ENCODE measurements around the gene SLC39A11. TPM values are rescaled to one million over a fixed set of nuclear protein-coding genes. Genes with fewer than 3 reads are reported as not detected.

Gene SLC39A11
- total RNA-seq, 1 experiment from 2014 or later = 15.2 TPM

GRCh38 chr17:73042225-73042624 lies 50.3 kb downstream of the SLC39A11 start:
- no peak overlapping the region for H2AK5ac ChIP-seq (ENCODE audit: insufficient read length, low read length)
- H3K27me3 Mint-ChIP-seq (ENCODE audit: low read depth) = no peaks in the 10 kb centered on the region; the same call in 1 of the 2 replicates
- TF ChIP-seq CTCF (conservative IDR thresholded peaks at IDR 0.05) = no peak
- no peak overlapping the region for H3K4me3 Mint-ChIP-seq
- H4K8ac ChIP-seq (replicated peaks; ENCODE audit: insufficient read length, low read depth, low read length) = no peak overlapping the region
- no peak overlapping the region for H3K27ac Mint-ChIP-seq
- no peak overlapping the region for H2BK12ac ChIP-seq (ENCODE audit: insufficient read length, low read depth, low read length)
- H3K18ac ChIP-seq (ENCODE audit: insufficient read length, low read depth, low read length) = no peak overlapping the region
- no peaks in the 10 kb centered on the region; the same call in 1 of the 2 replicates for H3K4me1 ChIP-seq (ENCODE audit: insufficient read depth, low read length)
- no peaks in the 10 kb centered on the region for H3K9me3 Mint-ChIP-seq
- H3K9me3 ChIP-seq (ENCODE audit: control insufficient read depth, low read depth, low read length) = no peaks in the 10 kb centered on the region
- no peaks in the 10 kb centered on the region for H4K20me1 ChIP-seq (ENCODE audit: control insufficient read depth, insufficient read depth, insufficient read length)
- H4K5ac ChIP-seq (ENCODE audit: insufficient read length, low read depth, low read length) = no peak overlapping the region
- H3K23me2 ChIP-seq (ENCODE audit: insufficient read length, low read depth, low read length, poor library complexity, severe bottlenecking) = no peaks in the 10 kb centered on the region
- H3T11ph ChIP-seq (ENCODE audit: low read length) = no peak overlapping the region
- no peaks in the 10 kb centered on the region for H3K27me3 ChIP-seq (ENCODE audit: insufficient read depth, low read length)
- H3K4ac ChIP-seq (ENCODE audit: low read depth, low read length) = no peak overlapping the region
- no peak overlapping the region for H2BK120ac ChIP-seq (ENCODE audit: low read depth, low read length, poor library complexity, severe bottlenecking)
- no peaks in the 10 kb centered on the region for H3K79me2 ChIP-seq (ENCODE audit: insufficient read depth, low read length)
- no peak overlapping the region for H3K27ac ChIP-seq (ENCODE audit: insufficient read length, low read depth, low read length)
- H3K9ac ChIP-seq (ENCODE audit: extremely low read depth, insufficient read length, low read length) = no peak overlapping the region
- no peak overlapping the region for H4K91ac ChIP-seq (ENCODE audit: insufficient read length, low read depth, low read length)
- peaks cover 0 to 3% of the 10 kb centered on the region in 2 experiments; a peak in 1 of 4 replicates for H3K4me1 Mint-ChIP-seq
- H3K14ac ChIP-seq (ENCODE audit: insufficient read depth, low read length) = no peak overlapping the region
- H3K4me2 ChIP-seq (ENCODE audit: insufficient read depth, insufficient read length, low read length) = no peak overlapping the region
- no peak overlapping the region for H2AFZ ChIP-seq (ENCODE audit: low read length)
- no peak overlapping the region for H2BK15ac ChIP-seq (ENCODE audit: low read depth, low read length)
- H3K56ac ChIP-seq (ENCODE audit: insufficient read length, low read depth, low read length) = no peak overlapping the region
- no peak overlapping the region for H2BK5ac ChIP-seq (ENCODE audit: insufficient read length, low read length)
- no peak overlapping the region for H3K23ac ChIP-seq (ENCODE audit: insufficient read length, low read depth, low read length)
- no peaks in the 10 kb centered on the region for H3K79me1 ChIP-seq (ENCODE audit: insufficient read depth, low read depth, low read length, poor library complexity, severe bottlenecking)
- WGBS (ENCODE audit: extremely low coverage, insufficient read length, low lambda C conversion rate) = no CpG with 5 or more reads among the region's 5 CpGs
- peaks cover 0 to 2% (median 0%) of the 10 kb centered on the region in 3 experiments; a peak in 2 of 7 replicates for H3K36me3 Mint-ChIP-seq (ENCODE audit: insufficient read depth in 1 of 3, low read depth in 3 of 3)
- no peak for DNase-seq
- H2BK20ac ChIP-seq (ENCODE audit: low read depth, low read length, poor library complexity, severe bottlenecking) = no peak overlapping the region
